GM19023 (cell line): ENCODE data around the gene KCNK6.
A peak's percentile ranks its signal among the peaks of the same experiment; 100 is the strongest.
"Not testable (repeated sequence)": the region's sequence is repeated elsewhere in the genome, so short reads cannot be mapped to it uniquely, and the experiment has no call there.

Experiments
- ATAC-seq: cut with Tn5 transposase; IDR thresholded peaks from one replicate; pipeline ENCODE4 v1.9.1; 2021; ENCODE audit warnings: mild to moderate bottlenecking, moderate library complexity; ENCODE audit not compliant: unreplicated experiment

The KCNK6 gene

DNA sequence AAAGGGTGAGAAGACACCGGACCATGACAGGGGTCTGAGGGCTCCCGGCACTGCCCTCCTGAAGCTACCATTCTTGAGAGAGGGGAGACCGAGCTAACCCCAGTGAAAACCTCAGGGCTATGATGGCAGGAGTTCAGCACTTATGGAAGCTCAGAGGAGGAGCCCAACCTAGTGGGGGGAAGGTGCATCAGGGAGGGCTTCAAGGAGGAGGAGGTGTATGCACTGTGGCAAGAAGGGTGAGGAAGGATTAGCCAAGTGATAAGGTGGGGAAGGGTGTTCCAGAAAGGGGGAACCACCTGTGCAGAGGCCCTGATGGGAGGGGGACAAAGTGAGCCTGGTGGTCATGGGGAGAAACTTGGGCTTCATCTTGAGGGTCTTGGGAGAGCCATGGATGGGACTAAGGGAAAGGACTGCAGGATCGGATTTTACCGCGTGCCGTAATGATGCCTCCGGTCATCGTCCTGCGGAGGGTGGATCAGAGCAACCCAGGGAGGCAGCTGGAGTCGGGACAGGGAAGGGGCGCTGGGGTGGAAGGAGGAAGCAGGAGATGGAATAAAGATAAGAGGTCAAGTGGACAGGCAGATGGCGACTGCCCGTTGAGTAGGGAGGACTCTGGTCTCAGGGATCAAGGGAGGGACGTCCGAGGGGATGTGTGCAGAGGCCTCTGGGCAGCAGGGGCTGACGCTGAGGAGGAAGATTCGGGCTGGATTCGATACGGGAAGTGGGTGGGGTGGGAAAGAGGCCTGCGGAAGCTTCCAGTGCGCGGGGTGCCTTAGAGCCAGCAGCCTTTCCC, 41.4 kb downstream of the KCNK6 start:
- no peak for ATAC-seq

- peak; percentile 56 for ATAC-seq
Measured at GRCh38 chr19:38361633-38362075, 42.0 kb downstream of the KCNK6 start.

- ATAC-seq, result peak; percentile 38
Measured at GRCh38 chr19:38362076-38362945, 42.7 kb downstream of the KCNK6 start.

- not testable (repeated sequence) for ATAC-seq
Measured at GRCh38 chr19:38362946-38363688, 43.5 kb downstream of the KCNK6 start.

DNA sequence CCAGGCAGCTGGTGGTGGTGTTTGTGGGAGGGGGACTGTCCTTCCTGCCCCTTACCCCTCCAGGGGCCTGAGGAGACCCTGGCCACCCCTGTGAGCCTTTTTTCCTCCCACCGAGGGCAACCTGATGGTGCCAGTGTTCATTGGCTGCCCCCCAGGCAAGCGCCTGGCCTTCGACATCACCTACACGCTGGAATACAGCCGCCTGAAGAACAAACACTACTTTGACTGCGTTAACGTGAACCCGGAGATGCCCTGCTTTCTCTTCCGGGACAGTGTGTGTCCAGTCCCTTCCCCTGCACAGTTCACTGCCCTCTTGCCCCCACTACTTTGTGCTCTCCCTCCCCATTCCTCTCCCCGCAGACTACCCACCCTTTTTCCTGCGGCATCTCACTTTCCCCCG, 47.4 kb downstream of the KCNK6 start:
- no peak for ATAC-seq

DNA sequence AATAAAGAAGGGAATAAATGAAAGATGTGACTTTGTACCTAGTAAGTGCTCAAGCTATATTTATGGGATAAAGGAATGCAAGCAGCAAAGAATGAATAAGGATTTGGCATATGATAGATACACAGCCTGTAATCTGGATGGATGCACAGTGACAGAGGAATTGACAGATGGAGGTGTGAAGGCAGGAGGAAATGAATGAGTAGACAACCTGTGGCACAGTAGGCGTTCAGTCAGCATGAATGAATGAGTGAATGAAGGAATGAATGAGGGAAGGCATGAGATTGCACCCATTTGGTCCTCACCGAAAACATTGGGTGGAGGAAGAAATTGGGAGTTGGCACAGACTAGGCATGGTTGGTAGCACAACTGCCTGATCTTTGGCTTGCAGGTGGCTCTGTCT, 49.9 kb downstream of the KCNK6 start:
- ATAC-seq, result no peak

DNA sequence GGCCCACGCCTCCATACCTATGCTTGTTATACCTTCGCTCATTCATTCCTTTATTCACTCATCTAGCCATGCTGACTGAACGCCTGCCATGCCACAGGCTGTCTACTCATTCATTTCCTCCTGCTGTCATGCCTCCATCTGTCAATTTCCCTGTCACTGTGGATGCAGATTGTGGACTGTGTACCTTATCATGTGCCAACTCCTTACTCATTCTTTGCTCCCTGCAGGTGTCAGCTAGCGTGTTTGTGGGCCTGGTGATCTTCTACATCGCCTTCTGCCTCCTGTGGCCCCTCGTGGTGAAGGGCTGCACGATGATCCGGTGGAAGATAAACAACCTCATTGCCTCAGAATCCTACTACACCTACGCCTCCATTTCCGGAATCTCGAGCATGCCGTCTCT, 50.7 kb downstream of the KCNK6 start:
- ATAC-seq, result no peak

DNA sequence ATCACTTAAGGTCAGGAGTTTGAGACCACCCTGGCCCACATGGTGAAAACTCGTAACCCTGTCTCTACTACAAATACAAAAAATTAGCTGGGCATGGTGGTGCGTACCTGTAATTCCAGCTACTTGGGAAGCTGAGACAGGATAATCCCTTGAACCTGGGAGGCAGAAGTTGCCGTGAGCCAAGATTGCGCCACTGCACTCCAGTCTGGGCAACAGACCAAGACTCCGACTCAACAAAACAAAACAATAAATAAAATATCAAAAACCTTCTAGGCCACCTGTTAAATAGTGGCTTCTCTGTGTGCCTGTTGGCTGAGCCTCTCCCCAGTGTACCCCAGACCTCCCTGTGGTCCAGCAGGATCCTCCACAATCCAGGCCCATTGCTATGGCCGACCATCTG, 51.4 kb downstream of the KCNK6 start:
- ATAC-seq, result no peak

DNA sequence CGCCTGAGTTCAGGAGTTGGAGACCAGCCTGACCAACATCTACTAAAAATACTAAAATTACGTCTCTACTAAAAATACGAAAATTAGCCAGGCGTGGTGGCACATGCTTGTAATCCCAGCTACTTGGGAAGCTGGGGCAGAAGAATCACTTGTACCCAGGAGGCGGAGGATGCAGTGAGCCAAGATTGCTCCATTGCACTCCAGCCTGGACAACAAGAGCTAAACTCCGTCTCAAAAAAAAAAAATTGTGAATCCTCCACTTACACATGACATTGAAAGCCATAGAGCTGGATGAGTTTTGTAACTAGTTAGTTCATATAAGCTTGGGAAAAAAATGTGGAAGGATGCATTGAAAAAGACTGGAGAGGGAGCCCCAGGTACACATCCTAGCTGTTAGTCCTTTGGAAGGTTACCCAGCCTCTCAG, 54.3 kb downstream of the KCNK6 start:
- ATAC-seq, result no peak

- peak; percentile 96 for ATAC-seq
Measured at GRCh38 chr19:38374332-38375097, 54.9 kb downstream of the KCNK6 start, which contains the start of gene PSMD8. Gene PSMD8 (plus strand): TSS chr19:38374571. CDS start chr19:38374602, 31 bp downstream.

GRCh38 chr19:38375098-38375493, 55.5 kb downstream of the KCNK6 start:
- no peak for ATAC-seq

GRCh38 chr19:38375748-38376147, 56.1 kb downstream of the KCNK6 start:
- ATAC-seq, result no peak

DNA sequence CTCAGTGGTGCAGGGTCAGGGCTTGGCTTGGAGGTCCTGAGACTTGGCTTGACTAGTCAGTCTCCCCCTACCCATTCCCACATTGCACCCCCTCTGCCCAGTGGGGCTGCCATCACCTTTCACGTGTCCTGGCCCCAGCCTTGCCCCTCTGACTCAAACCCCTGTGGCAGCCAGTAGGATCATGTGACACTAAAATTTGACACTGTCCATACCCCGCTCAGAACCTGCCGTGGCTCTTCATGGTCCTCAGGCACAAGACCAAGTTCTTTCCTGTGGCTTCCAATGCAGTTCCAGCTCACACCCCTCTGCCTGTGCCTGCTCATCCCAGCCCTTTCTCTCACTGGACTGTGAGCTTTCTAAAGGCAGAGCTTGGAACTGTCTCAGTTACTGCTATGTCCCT, 56.9 kb downstream of the KCNK6 start:
- no peak for ATAC-seq

DNA sequence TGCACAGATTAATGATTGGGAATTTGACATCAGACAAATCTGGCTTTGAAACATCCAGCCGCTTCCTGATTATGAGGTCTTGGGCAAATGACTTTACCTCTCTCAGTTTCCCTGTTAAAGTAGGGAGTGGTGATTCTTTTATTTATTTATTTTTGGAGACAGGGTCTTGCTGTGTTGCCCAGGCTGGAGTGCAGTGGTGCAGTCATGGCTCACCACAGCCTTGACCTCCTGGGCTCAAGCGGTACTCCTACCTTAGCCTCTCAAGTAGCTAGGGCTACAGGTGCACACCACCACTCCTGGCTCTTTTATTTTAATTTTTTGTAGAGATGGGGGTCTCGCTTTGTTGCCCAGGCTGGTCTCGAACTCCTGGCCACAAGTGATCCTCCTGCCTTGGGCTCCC, 57.4 kb downstream of the KCNK6 start:
- ATAC-seq, result no peak

DNA sequence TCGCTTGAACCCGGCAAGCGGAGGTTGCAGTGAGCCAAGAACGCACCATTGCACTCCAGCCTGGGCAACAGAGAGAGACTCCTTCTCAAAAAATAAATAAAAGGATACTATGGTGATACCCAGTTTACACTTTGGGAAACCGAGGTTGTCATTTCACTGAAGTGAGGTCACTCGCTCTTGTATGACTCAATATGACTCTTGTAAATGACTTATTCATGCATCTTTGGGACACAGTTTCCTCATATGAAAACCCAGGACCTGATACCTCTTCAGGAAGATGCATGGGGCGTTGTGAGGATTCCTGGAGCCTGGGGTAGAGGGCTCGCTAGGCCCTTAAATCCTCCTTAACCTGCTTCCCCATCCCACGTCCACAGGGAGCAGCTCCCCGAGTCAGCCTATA, 59.2 kb downstream of the KCNK6 start:
- ATAC-seq, result no peak

DNA sequence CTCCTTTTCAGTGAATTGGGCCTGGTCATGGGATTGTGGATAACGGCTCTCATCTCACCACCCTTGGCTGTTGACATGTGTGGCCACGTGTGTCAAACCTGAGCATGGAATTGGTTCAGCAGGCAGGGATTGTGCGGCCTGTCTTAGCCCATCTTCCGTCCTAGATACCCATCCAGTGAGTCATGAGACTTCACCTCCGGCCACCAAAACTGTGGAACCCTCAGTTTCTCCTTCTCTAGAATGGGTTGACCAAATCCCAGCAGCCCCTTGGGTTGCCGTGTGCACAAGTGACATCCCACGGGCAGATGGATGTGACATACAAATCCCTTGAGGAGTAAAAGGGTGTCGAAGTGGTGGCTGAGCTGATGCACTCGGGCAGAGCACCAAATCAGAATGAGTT, 61.5 kb downstream of the KCNK6 start:
- ATAC-seq, result no peak
